ENCODE results near the gene GYS2. TPM values are rescaled to one million over a fixed set of nuclear protein-coding genes. Genes with fewer than 3 reads are reported as not detected.
A peak's percentile ranks its signal among the peaks of the same experiment; 100 is the strongest.

The GYS2 gene
- total RNA-seq, 2 experiments from 2014 or later = 0.22 TPM; not detected in 1

GRCh38 chr12:21644516-21644915, 39.9 kb upstream of the GYS2 start:
- ATAC-seq (ENCODE audit: poor library complexity) (no peak), DNase-seq (no peak)
- POLR2A ChIA-PET = interaction anchor here (1.2 to 2.7 kb wide), 2 partner anchors 13 to 32 kb away, joined by 3 to 33 read pairs; partner anchors contain the start of gene LDHB
- Histone ChIP-seq H3K27me3 (ENCODE audit: control insufficient read depth in 1 of 2, insufficient read depth in 2 of 2, low read length in 2 of 2) (no peaks in the 10 kb centered on the region), H3K36me3 (ENCODE audit: insufficient read depth, low read length) (peaks cover 90% of the 10 kb centered on the region), H3K4me1 (ENCODE audit: insufficient read depth, low read length) (peaks cover 31% of the 10 kb centered on the region), H3K27ac (ENCODE audit: low read depth in 1 of 2, low read length in 2 of 2) (no peak overlapping the region), H3K4me3 (ENCODE audit: low read length) (no peak overlapping the region), H3K9me3 (ENCODE audit: control insufficient read depth in 1 of 2, insufficient read depth in 1 of 2, low read length in 2 of 2) (no peaks in the 10 kb centered on the region)
- Mint-ChIP-seq H3K27me3 (no peaks in the 10 kb centered on the region), H3K27ac (peak overlapping the region; percentile 84), H3K4me3 (no peak overlapping the region), H3K36me3 (ENCODE audit: low read depth) (peaks cover 97% of the 10 kb centered on the region), H3K4me1 (ENCODE audit: low read depth) (peaks cover 92% of the 10 kb centered on the region), H3K9me3 (no peaks in the 10 kb centered on the region)
- TF ChIP-seq CTCF (IDR thresholded peaks at IDR 0.05) = no peak
- CTCF ChIA-PET = no interaction called here
- intact Hi-C loops (cut with DNase I, micrococcal nuclease) = loop anchor here (5.0 kb wide), 2 partner anchors 33 to 37 kb away; no protein-coding TSS in a partner anchor

DNA sequence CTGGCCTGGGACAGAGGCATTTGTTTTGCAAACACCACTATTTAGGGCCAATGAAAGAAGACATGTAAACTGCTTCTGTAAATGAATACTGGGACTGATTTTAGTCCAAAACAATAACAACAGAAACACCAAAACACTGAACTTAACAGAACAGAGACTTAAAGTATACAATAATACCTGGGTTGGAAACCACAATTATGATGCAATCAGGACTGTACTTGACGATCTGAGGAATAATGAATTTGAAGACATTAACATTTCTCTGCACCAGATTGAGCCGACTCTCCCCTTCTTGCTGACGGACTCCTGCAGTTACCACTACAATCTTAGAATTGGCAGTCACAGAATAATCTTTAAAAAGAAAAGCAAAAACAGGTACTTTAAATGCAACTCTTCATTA, 39.1 kb upstream of the GYS2 start:
- no peaks in the 10 kb centered on the region for H3K27me3 ChIP-seq (ENCODE audit: control insufficient read depth in 1 of 2, insufficient read depth in 2 of 2, low read length in 2 of 2)
- TF ChIP-seq CTCF (IDR thresholded peaks at IDR 0.05) = no peak
- CTCF ChIA-PET = interaction anchor here (1.3 kb wide), 1 partner anchor 37 kb away, joined by 3 read pairs; no protein-coding TSS in a partner anchor
- H3K4me1 ChIP-seq (ENCODE audit: insufficient read depth, low read length) = peaks cover 31% of the 10 kb centered on the region
- no peak for DNase-seq
- POLR2A ChIA-PET = interaction anchor here (0.5 to 2.7 kb wide), 3 partner anchors 9 to 92 kb away, joined by 3 to 33 read pairs (median 20); partner anchors contain the start of gene LDHB
- H3K9me3 ChIP-seq (ENCODE audit: control insufficient read depth in 1 of 2, insufficient read depth in 1 of 2, low read length in 2 of 2) = no peaks in the 10 kb centered on the region
- intact Hi-C loops (cut with DNase I, micrococcal nuclease) = loop anchor here (2.0 to 5.0 kb wide), 3 partner anchors 13 to 36 kb away; partner anchors contain the start of gene LDHB (in 1 of the 2)
- Mint-ChIP-seq H3K4me3 (peak overlapping the region; percentile 72), H3K27me3 (no peaks in the 10 kb centered on the region), H3K4me1 (ENCODE audit: low read depth) (peaks cover 92% of the 10 kb centered on the region), H3K36me3 (ENCODE audit: low read depth) (peaks cover 97% of the 10 kb centered on the region), H3K9me3 (no peaks in the 10 kb centered on the region), H3K27ac (peak overlapping the region; percentile 84)
- ATAC-seq (ENCODE audit: poor library complexity) = no peak
- H3K27ac ChIP-seq (ENCODE audit: low read depth in 1 of 2, low read length in 2 of 2) = peak overlapping the region in 1 of 2 donors; percentile 7
- H3K4me3 ChIP-seq (ENCODE audit: low read length) = no peak overlapping the region
- peaks cover 90% of the 10 kb centered on the region for H3K36me3 ChIP-seq (ENCODE audit: insufficient read depth, low read length)

DNA sequence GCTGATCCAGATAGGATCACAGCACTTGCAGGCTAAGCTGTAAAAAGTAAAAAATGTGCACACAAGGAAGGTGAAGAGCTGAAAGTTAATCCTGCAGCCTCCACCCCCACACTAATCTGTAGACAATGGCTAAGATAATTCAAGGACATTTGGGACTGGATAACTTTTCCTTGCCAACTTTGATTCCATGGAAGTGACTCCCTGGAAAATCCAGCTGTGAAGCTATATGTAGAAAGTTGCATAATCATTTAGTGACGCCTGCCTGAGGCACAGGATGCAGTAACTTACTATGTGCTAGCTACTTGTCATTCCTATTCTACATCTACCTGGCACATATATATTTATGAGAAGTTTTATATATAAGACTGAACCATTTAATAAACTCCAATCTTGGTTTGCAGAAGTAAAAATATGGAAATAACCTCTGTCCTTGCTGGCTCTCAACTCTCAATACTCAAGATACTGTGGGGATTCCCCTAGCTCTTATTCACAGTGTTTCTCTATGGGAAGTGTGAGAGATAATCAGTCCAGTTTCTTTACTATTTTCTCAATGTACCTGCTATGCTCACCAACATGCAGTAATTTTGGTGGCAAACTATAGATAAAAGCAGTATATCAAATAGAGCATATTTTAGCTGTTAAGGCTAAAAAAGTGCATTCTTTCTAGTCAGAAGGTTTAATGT, 38.2 kb upstream of the GYS2 start:
- Histone ChIP-seq H3K27me3 (ENCODE audit: control insufficient read depth in 1 of 2, insufficient read depth in 2 of 2, low read length in 2 of 2) (no peaks in the 10 kb centered on the region), H3K27ac (ENCODE audit: low read depth in 1 of 2, low read length in 2 of 2) (no peak overlapping the region), H3K9me3 (ENCODE audit: control insufficient read depth in 1 of 2, insufficient read depth in 1 of 2, low read length in 2 of 2) (no peaks in the 10 kb centered on the region), H3K36me3 (ENCODE audit: insufficient read depth, low read length) (peaks cover 90% of the 10 kb centered on the region), H3K4me3 (ENCODE audit: low read length) (no peak overlapping the region), H3K4me1 (ENCODE audit: insufficient read depth, low read length) (peaks cover 27% of the 10 kb centered on the region)
- peaks cover 97% of the 10 kb centered on the region for H3K36me3 Mint-ChIP-seq (ENCODE audit: low read depth)
- no peaks in the 10 kb centered on the region for H3K9me3 Mint-ChIP-seq
- DNase-seq (peak in 1 of 14 experiments; percentile 25), ATAC-seq (ENCODE audit: poor library complexity) (peak; percentile 41)
- ChIA-PET POLR2A (interaction anchor here (0.5 to 2.7 kb wide), 6 partner anchors 9 to 91 kb away, joined by 3 to 33 read pairs (median 4); partner anchors contain the start of gene LDHB), CTCF (interaction anchor here (1.3 kb wide), 1 partner anchor 38 kb away, joined by 3 read pairs; no protein-coding TSS in a partner anchor)
- H3K4me3 Mint-ChIP-seq = no peak overlapping the region
- no peak for TF ChIP-seq CTCF (IDR thresholded peaks at IDR 0.05)
- H3K4me1 Mint-ChIP-seq (ENCODE audit: low read depth) = peaks cover 91% of the 10 kb centered on the region
- H3K27me3 Mint-ChIP-seq = no peaks in the 10 kb centered on the region
- intact Hi-C loops (cut with DNase I, micrococcal nuclease) = loop anchor here (2.0 to 5.0 kb wide), 3 partner anchors 14 to 36 kb away; partner anchors contain the start of gene LDHB (in 1 of the 2)
- H3K27ac Mint-ChIP-seq = peak overlapping the region; percentile 84

All from CD4-positive, alpha-beta T cell (primary cell).